GM13977 (cell line): ENCODE data around the gene PRPS1.
A peak's percentile ranks its signal among the peaks of the same experiment; 100 is the strongest.

Experiments used
- DNase-seq: peaks from one replicate; pipeline ENCODE4 v3.0.0; 2012; ENCODE audit warnings: low spot score
- in situ Hi-C: fragments of 300-500 bp; cut with MboI; formaldehyde crosslinking; loops from one replicate; pipeline ENCODE4 v1.12.0; 2022; ENCODE audit warnings: low sequenced_read_pairs, low pct_unique_long_range_greater_than_20kb, mixed read lengths, inconsistent platforms; ENCODE audit not compliant: unreplicated experiment
- TF ChIP-seq, protein P1 (sequence below): IDR thresholded peaks from 2 replicates; pipeline ENCODE4 v1.5.1; 2012; ENCODE audit warnings: mild to moderate bottlenecking, control low read depth; ENCODE audit not compliant: insufficient read depth; ENCODE audit errors: extremely low read depth, missing control alignments

Gene PRPS1

DNA sequence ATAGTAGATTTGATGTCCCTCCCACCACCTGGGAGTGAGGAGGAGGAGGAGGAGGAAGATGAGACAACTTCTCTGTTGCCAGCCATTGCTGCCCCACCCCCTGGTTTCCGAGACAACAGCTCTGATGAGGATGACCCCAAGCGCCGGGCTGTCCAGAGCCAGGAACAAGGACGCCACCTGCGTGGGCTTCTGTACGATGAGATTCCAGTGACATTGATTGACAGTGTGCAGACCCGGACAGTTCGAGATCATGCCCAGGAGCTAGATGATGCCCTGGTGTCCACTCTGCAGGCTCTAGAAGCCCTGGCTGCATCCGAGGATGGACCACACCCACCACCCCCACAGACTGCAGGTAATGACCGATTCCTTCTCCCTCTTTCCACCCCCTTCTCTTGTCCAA is 30.5 kb upstream of the PRPS1 start:
- DNase-seq = no peak
- in situ Hi-C loops = no loop called here
- TF ChIP-seq, protein P1, sequence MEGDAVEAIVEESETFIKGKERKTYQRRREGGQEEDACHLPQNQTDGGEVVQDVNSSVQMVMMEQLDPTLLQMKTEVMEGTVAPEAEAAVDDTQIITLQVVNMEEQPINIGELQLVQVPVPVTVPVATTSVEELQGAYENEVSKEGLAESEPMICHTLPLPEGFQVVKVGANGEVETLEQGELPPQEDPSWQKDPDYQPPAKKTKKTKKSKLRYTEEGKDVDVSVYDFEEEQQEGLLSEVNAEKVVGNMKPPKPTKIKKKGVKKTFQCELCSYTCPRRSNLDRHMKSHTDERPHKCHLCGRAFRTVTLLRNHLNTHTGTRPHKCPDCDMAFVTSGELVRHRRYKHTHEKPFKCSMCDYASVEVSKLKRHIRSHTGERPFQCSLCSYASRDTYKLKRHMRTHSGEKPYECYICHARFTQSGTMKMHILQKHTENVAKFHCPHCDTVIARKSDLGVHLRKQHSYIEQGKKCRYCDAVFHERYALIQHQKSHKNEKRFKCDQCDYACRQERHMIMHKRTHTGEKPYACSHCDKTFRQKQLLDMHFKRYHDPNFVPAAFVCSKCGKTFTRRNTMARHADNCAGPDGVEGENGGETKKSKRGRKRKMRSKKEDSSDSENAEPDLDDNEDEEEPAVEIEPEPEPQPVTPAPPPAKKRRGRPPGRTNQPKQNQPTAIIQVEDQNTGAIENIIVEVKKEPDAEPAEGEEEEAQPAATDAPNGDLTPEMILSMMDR = no peak

DNA sequence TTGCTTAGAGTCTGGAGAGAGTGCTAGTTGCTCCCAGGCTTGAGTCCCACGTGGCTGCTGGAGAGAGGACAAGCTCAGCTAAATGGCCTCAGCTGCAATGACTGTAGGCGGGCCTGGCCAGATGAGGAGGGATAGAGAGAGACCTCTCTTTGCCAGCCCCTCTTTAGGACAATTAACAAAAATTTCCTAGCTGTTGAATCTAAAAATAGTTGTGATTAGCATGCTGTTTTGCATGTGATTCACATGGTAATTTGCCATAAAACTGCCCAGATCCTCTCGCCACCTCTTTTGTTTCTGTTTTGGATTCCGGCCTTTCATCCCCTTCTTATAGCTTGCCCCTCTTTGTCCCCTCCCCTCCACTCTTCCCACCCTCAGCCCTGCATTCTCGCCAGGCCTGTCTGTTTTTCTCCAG is 28.9 kb upstream of the PRPS1 start:
- in situ Hi-C loops = no loop called here
- DNase-seq = peak; percentile 3
- TF ChIP-seq, protein P1 = no peak

DNA sequence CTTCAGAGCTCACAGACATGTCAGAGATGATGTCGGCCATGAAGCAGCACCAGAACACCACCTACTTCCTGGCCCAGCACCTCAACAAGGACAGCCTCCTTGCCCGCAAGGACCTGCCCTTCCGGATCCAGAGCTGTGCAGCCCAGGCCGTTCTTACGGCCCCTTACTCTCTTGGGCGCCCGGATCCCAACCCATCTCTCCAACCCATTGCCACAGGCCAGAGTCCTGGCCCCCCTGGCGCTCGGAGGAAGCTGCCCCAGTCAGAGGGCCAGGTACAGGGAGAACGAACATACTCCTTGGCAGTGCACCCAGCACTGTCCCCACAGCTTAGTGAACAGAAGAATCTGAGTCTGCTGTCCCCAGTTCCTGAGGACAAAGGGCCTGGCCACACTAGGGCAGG is 27.9 kb upstream of the PRPS1 start:
- in situ Hi-C loops = no loop called here
- TF ChIP-seq, protein P1 = no peak
- DNase-seq = no peak

DNA sequence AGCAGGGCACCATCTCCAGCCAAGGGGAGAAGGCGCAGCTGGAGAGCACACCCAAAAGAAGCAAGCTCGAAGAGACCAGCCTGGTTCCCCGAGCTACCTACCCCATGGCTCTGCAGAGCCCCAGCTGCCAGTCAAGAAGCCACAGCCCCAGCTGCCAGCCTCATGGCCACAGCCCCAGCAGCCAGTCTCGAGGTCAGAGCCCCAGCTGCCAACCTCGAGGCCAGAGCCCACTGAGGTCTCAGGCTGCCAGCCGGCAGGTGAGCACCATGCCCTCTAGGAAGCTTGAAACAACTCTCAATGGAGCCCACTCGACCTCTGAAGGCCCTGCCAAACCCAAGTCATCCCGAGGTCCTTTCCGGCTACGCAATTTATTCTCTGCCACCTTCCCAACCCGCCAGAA is 27.0 kb upstream of the PRPS1 start:
- no peak for DNase-seq
- TF ChIP-seq, protein P1 = no peak
- in situ Hi-C loops = no loop called here

DNA sequence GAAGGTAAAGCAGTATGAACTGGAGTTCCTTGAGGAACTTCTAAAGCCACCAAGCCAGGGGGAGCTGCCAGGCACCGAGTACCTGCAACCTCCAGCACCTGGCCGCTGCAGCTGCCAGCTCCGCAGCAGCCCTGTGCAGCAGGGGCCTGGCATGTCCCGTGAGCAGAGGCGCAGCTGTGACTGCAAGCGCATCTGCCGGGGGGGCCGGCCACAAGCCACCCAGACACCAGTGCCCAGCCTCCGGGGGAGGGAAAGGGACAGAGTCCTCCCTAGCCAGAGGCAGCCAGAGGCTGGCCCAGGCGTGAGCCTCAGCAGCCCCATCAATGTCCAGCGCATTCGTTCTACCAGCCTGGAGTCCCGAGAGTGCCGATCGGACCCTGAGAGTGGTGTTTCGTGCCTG is 26.6 kb upstream of the PRPS1 start:
- TF ChIP-seq, protein P1 = no peak
- no peak for DNase-seq
- in situ Hi-C loops = no loop called here

DNA sequence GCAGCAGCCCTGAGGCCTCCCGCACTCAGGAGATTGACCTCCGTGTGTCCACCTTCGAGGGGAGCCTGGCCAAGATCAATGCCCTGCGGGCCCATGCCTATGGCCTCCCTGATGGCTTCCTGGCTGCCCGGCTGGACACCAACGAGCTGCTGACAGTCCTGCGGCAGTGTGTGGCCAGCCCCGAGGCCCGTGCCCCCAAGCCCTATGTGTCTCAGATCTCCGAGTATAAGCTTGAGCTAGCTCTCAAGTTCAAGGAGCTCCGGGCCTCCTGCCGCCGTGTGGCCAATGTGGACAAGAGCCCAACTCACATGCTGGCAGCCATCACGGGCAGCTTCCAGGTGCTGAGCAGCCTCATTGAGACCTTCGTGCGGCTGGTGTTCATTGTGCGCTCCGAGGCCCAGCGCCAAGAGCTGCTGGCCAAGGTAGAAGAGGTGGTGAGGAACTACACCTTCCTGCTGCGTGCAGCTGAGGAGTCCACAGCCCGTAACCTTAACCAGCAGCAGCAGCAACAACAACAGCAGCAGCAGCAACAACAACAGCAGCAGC is 25.5 kb upstream of the PRPS1 start:
- DNase-seq = no peak
- in situ Hi-C loops = no loop called here
- TF ChIP-seq, protein P1 = no peak
